Neural crest cell (in vitro differentiated cells): Measurements from ENCODE around the gene EXOC3L2. TPM values are rescaled to one million over a fixed set of nuclear protein-coding genes. Genes with fewer than 3 reads are reported as not detected.

Experiments used
- DNase-seq: peaks from one replicate; pipeline ENCODE4 v3.0.0; 2021; ENCODE audit warnings: low read depth, mixed read lengths, low spot score
- H3K27ac Mint-ChIP-seq: one replicate; pipeline ENCODE4 v1.8.0; 2021; ENCODE audit warnings: mild to moderate bottlenecking, mixed read lengths; ENCODE audit not compliant: unreplicated experiment
- H3K27me3 Mint-ChIP-seq: 2 replicates; pipeline ENCODE4 v1.8.0; 2021; ENCODE audit warnings: low read depth, mild to moderate bottlenecking, mixed read lengths
- H3K36me3 Mint-ChIP-seq: 2 replicates; pipeline ENCODE4 v1.8.0; 2021; ENCODE audit warnings: low read depth, mild to moderate bottlenecking, mixed read lengths
- H3K4me1 Mint-ChIP-seq: 2 replicates; pipeline ENCODE4 v1.8.0; 2021; ENCODE audit warnings: mixed read lengths
- H3K4me3 Mint-ChIP-seq: one replicate; pipeline ENCODE4 v1.8.0; 2021; ENCODE audit warnings: mild to moderate bottlenecking, mixed read lengths
- H3K9me3 Mint-ChIP-seq: 2 replicates; pipeline ENCODE4 v1.8.0; 2021; ENCODE audit warnings: mixed read lengths
- CTCF ChIP-seq: fragments of 200-600 bp; sonication (generic); conservative IDR thresholded peaks from 2 replicates; pipeline ENCODE4 v1.5.0; 2021; ENCODE audit warnings: antibody characterized with exemption, mild to moderate bottlenecking
- total RNA-seq: library from RNA; stranded (reverse); gene quantifications from 2 replicates; pipeline ENCODE4 v1.2.1, GENCODE V29; 2021

EXOC3L2 gene
- total RNA-seq, 1 donor from 2014 or later: 0.91 TPM

DNA sequence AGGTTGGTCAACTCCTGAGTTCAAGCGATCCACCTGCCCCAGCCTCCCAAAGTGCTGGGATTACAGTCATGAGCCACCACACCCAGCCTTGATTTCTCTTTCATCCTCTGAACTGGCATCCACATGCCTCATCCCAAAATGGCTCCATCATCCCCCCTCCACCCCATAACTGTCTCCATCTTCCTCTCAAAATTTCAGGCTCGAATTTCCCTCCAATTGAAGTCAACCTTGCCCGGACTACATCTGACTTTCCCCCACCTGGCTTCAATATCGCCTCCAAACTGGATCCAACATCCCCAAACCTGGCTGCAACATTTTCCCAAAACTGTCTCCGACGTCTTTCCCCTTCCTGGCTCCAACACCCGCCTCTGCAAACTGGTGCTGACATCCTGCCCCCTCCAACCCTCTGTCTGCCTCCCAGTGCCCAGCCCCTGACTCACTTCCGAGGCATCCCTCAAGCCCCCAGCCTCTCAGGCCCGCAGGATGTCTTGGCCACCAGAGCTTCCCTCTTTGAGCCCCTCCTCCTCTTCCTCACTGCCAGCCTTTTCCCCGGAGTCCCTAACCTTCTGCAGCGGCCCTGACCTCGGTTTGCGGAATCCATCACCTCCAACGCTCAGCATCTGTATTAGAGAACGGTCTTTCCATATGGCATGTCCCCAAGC lies 943 bp downstream of the EXOC3L2 start:
- no peaks in the 10 kb centered on the region for H3K9me3 Mint-ChIP-seq
- H3K4me3 Mint-ChIP-seq: peak overlapping the region; percentile 25
- H3K27ac Mint-ChIP-seq: peak overlapping the region; percentile 92

GRCh38 chr19:45243144-45243732 lies 2.0 kb downstream of the EXOC3L2 start:
- no peaks in the 10 kb centered on the region for H3K9me3 Mint-ChIP-seq
- H3K4me3 Mint-ChIP-seq: no peak overlapping the region
- no peaks in the 10 kb centered on the region for H3K36me3 Mint-ChIP-seq
- TF ChIP-seq CTCF: no peak
- H3K4me1 Mint-ChIP-seq: peaks cover 33% of the 10 kb centered on the region
- H3K27me3 Mint-ChIP-seq: peaks cover 14% of the 10 kb centered on the region
- H3K27ac Mint-ChIP-seq: no peak overlapping the region
- DNase-seq: no peak

More for the DNA sequence above, 943 bp downstream of the EXOC3L2 start:
- no peaks in the 10 kb centered on the region for H3K36me3 Mint-ChIP-seq
- no peak for TF ChIP-seq CTCF
- H3K4me1 Mint-ChIP-seq: peaks cover 33% of the 10 kb centered on the region
- peaks cover 13% of the 10 kb centered on the region for H3K27me3 Mint-ChIP-seq
- no peak for DNase-seq

GRCh38 chr19:45238556-45238955 lies 6.7 kb downstream of the EXOC3L2 start:
- no peaks in the 10 kb centered on the region for H3K9me3 Mint-ChIP-seq
- H3K4me1 Mint-ChIP-seq: peaks cover 16% of the 10 kb centered on the region
- peaks cover 52% of the 10 kb centered on the region for H3K27me3 Mint-ChIP-seq
- H3K27ac Mint-ChIP-seq: no peak overlapping the region
- H3K4me3 Mint-ChIP-seq: no peak overlapping the region
- TF ChIP-seq CTCF: no peak
- H3K36me3 Mint-ChIP-seq: peaks cover 1% of the 10 kb centered on the region
- DNase-seq: no peak

DNA sequence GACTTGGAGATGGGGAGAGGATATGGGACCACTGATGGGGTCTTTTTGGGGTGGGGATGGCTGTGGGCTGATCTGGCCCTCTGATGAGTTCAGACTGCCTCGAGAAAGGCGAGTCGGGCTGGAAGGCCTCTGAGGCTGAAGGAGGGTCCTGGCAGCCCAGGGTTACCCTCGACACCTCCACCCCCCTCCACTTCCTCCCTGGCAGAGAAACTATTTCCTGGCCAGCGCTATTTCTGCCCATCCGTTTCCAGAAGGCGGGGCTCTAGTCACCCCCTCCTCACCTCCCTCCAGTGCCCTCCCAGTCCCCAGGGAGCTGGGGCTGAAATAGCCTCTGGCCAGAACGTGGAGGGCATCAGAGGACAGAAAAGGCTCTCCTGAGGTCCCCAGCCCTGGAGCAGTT lies 9.7 kb downstream of the EXOC3L2 start:
- Mint-ChIP-seq H3K9me3 (no peaks in the 10 kb centered on the region), H3K27ac (no peak overlapping the region), H3K4me3 (no peak overlapping the region), H3K27me3 (peaks cover 78% of the 10 kb centered on the region), H3K36me3 (peaks cover 4% of the 10 kb centered on the region), H3K4me1 (peaks cover 5% of the 10 kb centered on the region)
- TF ChIP-seq CTCF: no peak
- no peak for DNase-seq

DNA sequence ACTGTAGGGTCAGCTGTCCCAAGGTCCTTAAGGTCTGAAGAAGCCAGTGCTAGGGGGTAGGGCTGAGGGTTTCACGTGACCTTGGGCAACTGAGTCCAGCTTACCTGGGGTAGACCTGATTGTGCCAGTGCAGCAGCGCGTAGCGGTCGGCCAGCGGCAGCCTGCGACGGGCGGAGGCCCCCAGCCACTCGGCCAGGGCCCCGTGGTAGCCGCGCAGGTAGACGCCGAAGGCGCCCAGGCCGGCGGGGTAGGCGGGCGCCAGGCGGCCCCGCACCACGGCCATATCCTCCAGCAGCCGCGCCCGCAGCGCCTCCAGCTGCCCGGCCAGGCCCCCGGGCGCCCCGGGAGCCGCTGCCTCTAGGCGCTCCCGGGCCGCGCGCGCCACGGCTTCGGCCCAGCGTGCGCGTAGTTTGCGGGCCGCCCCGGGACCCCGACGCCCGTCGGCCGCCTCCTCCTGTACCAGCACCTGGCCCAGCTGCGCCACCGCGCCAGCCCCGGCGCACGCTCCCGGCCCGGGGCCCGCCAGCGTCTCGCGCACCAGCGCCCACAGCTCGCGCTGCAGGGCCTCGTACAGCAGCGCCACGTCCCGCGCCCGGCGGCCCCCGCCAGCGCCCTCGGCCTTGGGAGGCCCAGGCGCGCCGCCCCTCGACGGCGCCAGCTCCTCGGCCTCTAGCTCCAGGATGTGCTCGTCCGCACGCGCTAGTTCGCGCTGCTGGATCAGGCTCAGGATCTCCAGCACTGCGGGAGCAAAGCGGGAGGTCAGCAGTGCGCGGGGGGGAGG lies 10.9 kb downstream of the EXOC3L2 start:
- Mint-ChIP-seq H3K27me3 (peaks cover 77% of the 10 kb centered on the region), H3K4me1 (peaks cover 5% of the 10 kb centered on the region), H3K9me3 (no peaks in the 10 kb centered on the region), H3K36me3 (peaks cover 4% of the 10 kb centered on the region), H3K4me3 (no peak overlapping the region), H3K27ac (no peak overlapping the region)
- no peak for DNase-seq
- no peak for TF ChIP-seq CTCF
